Neuronal stem cell (in vitro differentiated cells): ENCODE results near the gene TBL2.

Experiments
- DNase-seq: peaks from one replicate; pipeline ENCODE4 v3.0.0-alpha.2; 2013; ENCODE audit warnings: low spot score
- H2AFZ ChIP-seq: one replicate; pipeline ENCODE4 v1.6.1; 2013; ENCODE audit warnings: mild to moderate bottlenecking, low read length, inconsistent platforms
- H2AK5ac ChIP-seq: 2 replicates; pipeline ENCODE4 v1.6.1; 2013; ENCODE audit warnings: low read depth, mild to moderate bottlenecking, inconsistent platforms, low read length, moderate library complexity, mixed read lengths
- H2BK120ac ChIP-seq: 2 replicates; pipeline ENCODE4 v1.6.1; 2013; ENCODE audit warnings: low read depth, mild to moderate bottlenecking, inconsistent platforms, low read length, moderate library complexity, mixed read lengths
- H2BK12ac ChIP-seq: one replicate; pipeline ENCODE4 v1.6.1; 2013; ENCODE audit warnings: low read length, inconsistent platforms
- H2BK15ac ChIP-seq: 2 replicates; pipeline ENCODE4 v1.6.1; 2013; ENCODE audit warnings: mild to moderate bottlenecking, low read length, inconsistent platforms, mixed read lengths
- H2BK5ac ChIP-seq: one replicate; pipeline ENCODE4 v1.6.1; 2013; ENCODE audit warnings: inconsistent platforms, mild to moderate bottlenecking, low read length, moderate library complexity
- H3K14ac ChIP-seq: one replicate; pipeline ENCODE4 v1.6.1; 2013; ENCODE audit warnings: low read length, inconsistent platforms
- H3K18ac ChIP-seq: 2 replicates; pipeline ENCODE4 v1.6.1; 2013; ENCODE audit warnings: low read length, inconsistent platforms
- H3K23ac ChIP-seq: 2 replicates; pipeline ENCODE4 v1.6.1; 2013; ENCODE audit warnings: low read depth, mild to moderate bottlenecking, mixed read lengths, low read length, inconsistent platforms; ENCODE audit not compliant: poor library complexity
- H3K27ac ChIP-seq: replicated peaks from 3 replicates; pipeline ENCODE4 v1.5.1; 2013; ENCODE audit warnings: low read length, inconsistent platforms
- H3K27me3 ChIP-seq, 3 experiments: 2 replicates each; pipeline ENCODE4 v1.6.1; 2013; ENCODE audit warnings: low read length in 3 of 3, mild to moderate bottlenecking in 2 of 3, inconsistent platforms in 1 of 3, low read depth in 1 of 3, mixed read lengths in 1 of 3, moderate library complexity in 1 of 3; ENCODE audit not compliant: control insufficient read depth in 3 of 3, insufficient read depth in 3 of 3
- H3K36me3 ChIP-seq, 2 donors: replicated peaks in 1 of 2; 2 replicates each; pipeline ENCODE4 v1.6.1; 2013; ENCODE audit warnings: low read length in 2 of 2; ENCODE audit not compliant: control insufficient read depth in 2 of 2, insufficient read depth in 2 of 2
- H3K4ac ChIP-seq: 2 replicates; pipeline ENCODE4 v1.6.1; 2013; ENCODE audit warnings: inconsistent platforms, mild to moderate bottlenecking, low read length, moderate library complexity
- H3K4me1 ChIP-seq, 2 donors: 1 replicate in 1 of 2; 2 replicates in 1 of 2; pipeline ENCODE4 v1.6.1; 2013; ENCODE audit warnings: low read length in 2 of 2, low read depth in 1 of 2; ENCODE audit not compliant: control insufficient read depth in 2 of 2, insufficient read depth in 1 of 2
- H3K4me2 ChIP-seq: one replicate; pipeline ENCODE4 v1.6.1; 2013; ENCODE audit warnings: mild to moderate bottlenecking, low read length, inconsistent platforms; ENCODE audit not compliant: insufficient read depth, poor library complexity, severe bottlenecking
- H3K4me3 ChIP-seq, 2 donors: 2 replicates each; pipeline ENCODE4 v1.5.1; 2013; ENCODE audit warnings: low read length in 2 of 2, mild to moderate bottlenecking in 2 of 2, inconsistent platforms in 1 of 2, moderate library complexity in 1 of 2
- H3K79me1 ChIP-seq: one replicate; pipeline ENCODE4 v1.6.1; 2013; ENCODE audit warnings: low read depth, mild to moderate bottlenecking, inconsistent platforms, low read length, moderate library complexity
- H3K9ac ChIP-seq: one replicate; pipeline ENCODE4 v1.6.1; 2013; ENCODE audit warnings: mild to moderate bottlenecking, low read depth, low read length, inconsistent platforms; ENCODE audit not compliant: poor library complexity
- H3K9me3 ChIP-seq, 2 donors: replicated peaks in 1 of 2; 2 replicates each; pipeline versions ENCODE3 to v1.6.1; 2013; ENCODE audit warnings: low read length in 2 of 2, mild to moderate bottlenecking in 2 of 2, inconsistent platforms in 1 of 2, low read depth in 1 of 2, mixed read lengths in 1 of 2, moderate library complexity in 1 of 2; ENCODE audit not compliant: control insufficient read depth in 2 of 2, insufficient read depth in 1 of 2
- H4K8ac ChIP-seq: one replicate; pipeline ENCODE4 v1.6.1; 2013; ENCODE audit warnings: low read depth, mild to moderate bottlenecking, inconsistent platforms, low read length, moderate library complexity
- H4K91ac ChIP-seq: one replicate; pipeline ENCODE4 v1.6.1; 2013; ENCODE audit warnings: low read length, low read depth, mild to moderate bottlenecking, inconsistent platforms; ENCODE audit not compliant: poor library complexity
- WGBS, 2 donors: extraction: QIAGEN DNeasy Blood & Tissue Kit; methylation state at CpG; one replicate each; pipeline ENCODE4 v1.1.7; 2013; ENCODE audit warnings: missing lambda C conversion rate in 2 of 2, mixed read lengths in 1 of 2; ENCODE audit not compliant: insufficient read length in 2 of 2, insufficient replicate concordance in 1 of 2; ENCODE audit errors: extremely low coverage in 2 of 2; 5-methylcytosine and 5-hydroxymethylcytosine counted together

Gene TBL2

DNA sequence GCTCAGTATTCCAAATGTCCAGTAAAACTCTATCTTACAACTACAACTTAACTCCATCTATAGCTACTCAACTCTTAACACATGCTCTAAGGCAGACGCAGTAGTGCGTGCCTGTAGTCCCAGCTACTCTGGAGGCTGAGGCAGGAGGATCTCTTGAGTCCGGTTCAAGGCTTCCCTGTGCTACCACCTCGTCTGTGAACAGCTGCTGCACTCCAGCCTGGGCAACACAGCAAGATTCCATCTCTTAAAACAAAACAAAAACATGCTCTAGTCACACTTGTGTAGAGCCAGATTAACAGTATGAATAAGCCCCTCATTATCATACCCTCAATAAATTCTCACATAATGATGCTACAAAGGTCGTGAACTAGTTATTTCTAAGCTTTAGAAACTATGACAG lies 59.9 kb downstream of the TBL2 start:
- H3K4me3 ChIP-seq: no peak overlapping the region
- no peak overlapping the region for H2AK5ac ChIP-seq
- no CpG with 5 or more reads among the region's 5 CpGs for WGBS, 2 donors
- no peak overlapping the region for H2AFZ ChIP-seq
- no peak overlapping the region for H3K4ac ChIP-seq
- no peak overlapping the region for H3K9ac ChIP-seq
- H3K14ac ChIP-seq: no peak overlapping the region
- H3K4me1 ChIP-seq: peaks cover 2 to 5% of the 10 kb centered on the region in 2 donors
- H4K91ac ChIP-seq: no peak overlapping the region
- no peak overlapping the region for H3K27ac ChIP-seq
- peaks cover 9% of the 10 kb centered on the region for H3K79me1 ChIP-seq
- no peak overlapping the region for H2BK15ac ChIP-seq
- no peak overlapping the region for H4K8ac ChIP-seq
- DNase-seq: no peak
- peaks cover 19 to 69% of the 10 kb centered on the region in 2 donors for H3K36me3 ChIP-seq
- H3K23ac ChIP-seq: no peak overlapping the region
- H2BK5ac ChIP-seq: no peak overlapping the region
- no peak overlapping the region for H2BK12ac ChIP-seq
- H2BK120ac ChIP-seq: no peak overlapping the region
- H3K18ac ChIP-seq: no peak overlapping the region
- no peaks in the 10 kb centered on the region for H3K9me3 ChIP-seq
- H3K4me2 ChIP-seq: no peak overlapping the region
- H3K27me3 ChIP-seq: no peaks in the 10 kb centered on the region
